Activated CD8-positive, alpha-beta memory T cell treated with anti-CD3 and anti-CD28 coated beads, Interleukin-2, amount 50 U/mL, for 1 hour (primary cell): ENCODE data around the gene INTS6.
A peak's percentile ranks its signal among the peaks of the same experiment; 100 is the strongest.

Experiments used
- DNase-seq: peaks from one replicate; pipeline ENCODE4 v3.0.0-alpha.2; 2020; ENCODE audit errors: extremely low read depth

INTS6 gene, protein sequence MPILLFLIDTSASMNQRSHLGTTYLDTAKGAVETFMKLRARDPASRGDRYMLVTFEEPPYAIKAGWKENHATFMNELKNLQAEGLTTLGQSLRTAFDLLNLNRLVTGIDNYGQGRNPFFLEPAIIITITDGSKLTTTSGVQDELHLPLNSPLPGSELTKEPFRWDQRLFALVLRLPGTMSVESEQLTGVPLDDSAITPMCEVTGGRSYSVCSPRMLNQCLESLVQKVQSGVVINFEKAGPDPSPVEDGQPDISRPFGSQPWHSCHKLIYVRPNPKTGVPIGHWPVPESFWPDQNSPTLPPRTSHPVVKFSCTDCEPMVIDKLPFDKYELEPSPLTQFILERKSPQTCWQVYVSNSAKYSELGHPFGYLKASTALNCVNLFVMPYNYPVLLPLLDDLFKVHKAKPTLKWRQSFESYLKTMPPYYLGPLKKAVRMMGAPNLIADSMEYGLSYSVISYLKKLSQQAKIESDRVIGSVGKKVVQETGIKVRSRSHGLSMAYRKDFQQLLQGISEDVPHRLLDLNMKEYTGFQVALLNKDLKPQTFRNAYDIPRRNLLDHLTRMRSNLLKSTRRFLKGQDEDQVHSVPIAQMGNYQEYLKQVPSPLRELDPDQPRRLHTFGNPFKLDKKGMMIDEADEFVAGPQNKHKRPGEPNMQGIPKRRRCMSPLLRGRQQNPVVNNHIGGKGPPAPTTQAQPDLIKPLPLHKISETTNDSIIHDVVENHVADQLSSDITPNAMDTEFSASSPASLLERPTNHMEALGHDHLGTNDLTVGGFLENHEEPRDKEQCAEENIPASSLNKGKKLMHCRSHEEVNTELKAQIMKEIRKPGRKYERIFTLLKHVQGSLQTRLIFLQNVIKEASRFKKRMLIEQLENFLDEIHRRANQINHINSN

GRCh38 chr13:51452361-51453206 lies at the start of gene INTS6:
TSS of gene INTS6 (minus strand) at chr13:51453036. CDS start at chr13:51452525, 511 bp downstream.
- peak; percentile 100 for DNase-seq

DNA sequence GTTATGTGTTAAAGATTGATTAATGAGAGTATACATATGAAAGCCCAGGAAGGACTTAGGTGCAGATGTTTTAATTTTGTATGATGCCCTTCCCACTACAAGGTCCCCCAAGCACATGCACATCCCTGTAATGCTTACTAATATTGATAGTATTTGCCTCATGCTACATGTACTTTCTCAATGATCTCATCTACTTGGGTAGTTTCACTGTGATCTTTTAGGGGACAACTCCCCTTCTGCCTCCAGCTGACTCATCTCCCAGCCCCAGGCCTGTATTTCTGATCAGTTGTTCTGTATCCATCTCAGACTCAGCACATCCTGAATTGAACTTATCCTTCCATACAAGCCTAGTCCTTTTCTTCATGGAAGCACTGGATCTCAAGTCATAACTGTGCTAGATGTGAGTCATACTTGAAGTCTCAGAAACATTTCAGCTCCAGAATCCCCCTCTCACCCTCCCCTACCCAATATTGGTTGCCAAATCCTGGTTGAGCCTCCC lies 49.4 kb upstream of the INTS6 start:
- DNase-seq, result no peak

- DNase-seq, result no peak
Measured at GRCh38 chr13:51501592-51502152, 48.8 kb upstream of the INTS6 start.

GRCh38 chr13:51501096-51501495 lies 48.3 kb upstream of the INTS6 start:
- no peak for DNase-seq

- no peak for DNase-seq
Measured at GRCh38 chr13:51500687-51501086, 47.9 kb upstream of the INTS6 start.

DNA sequence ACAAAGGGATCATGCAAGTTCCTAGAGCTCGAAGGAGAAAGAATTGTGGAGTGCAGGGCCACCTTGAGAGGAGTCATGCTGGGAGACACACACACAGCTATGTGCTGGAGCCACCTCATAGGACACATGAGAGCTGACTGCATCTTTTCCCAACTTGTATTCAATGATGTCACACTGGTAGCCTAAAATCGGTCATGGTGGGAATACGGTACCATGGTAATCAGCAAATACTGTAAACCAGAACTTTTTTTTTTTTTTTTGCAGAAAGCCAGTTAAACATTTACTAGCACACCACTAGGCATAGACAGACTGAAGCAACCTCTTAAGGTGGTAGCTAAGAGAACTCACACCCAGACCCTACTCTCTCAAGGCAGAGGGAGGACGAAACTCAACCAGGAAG lies 47.0 kb upstream of the INTS6 start:
- no peak for DNase-seq

DNA sequence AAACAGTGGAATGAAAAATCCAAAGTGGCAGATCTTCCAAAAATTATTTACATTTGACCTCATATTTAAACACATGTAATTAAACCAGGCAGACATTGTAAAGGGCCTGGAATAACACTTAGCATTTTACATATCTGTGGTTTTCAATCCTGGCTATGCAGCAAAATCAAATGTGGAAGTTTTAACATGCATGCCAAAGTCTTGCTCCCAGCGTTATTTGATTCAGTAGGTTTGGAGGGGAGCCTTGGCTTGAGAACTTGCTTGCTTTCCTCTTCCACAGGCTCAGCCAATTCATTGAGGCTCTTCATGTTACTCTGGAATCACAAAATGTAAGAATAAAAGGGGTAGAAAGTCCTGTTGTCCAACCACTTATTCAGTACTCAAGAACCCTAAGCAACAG lies 42.5 kb upstream of the INTS6 start:
- no peak for DNase-seq

- no peak for DNase-seq
Measured at GRCh38 chr13:51494156-51494555, 41.3 kb upstream of the INTS6 start.

- DNase-seq, result no peak
Measured at GRCh38 chr13:51488212-51488611, 35.4 kb upstream of the INTS6 start.

DNA sequence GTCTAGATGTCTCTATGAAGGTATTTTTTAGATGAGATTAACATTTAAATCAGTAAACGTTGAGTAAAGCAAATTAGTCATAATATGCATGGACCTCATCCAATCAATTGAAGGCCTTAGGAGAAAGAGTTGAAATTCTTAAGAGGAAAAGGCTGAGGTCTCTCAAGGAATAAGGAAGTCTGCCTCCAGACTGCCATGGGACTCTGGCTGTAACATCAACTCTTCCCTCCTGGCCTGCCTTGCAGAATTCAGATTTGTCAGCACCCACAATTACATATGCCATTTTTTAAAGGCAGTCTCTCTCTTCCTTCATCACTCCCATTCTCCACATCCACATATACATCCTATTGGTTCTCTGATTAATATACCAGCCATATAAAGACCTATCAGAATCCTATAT lies 28.8 kb upstream of the INTS6 start:
- no peak for DNase-seq

GRCh38 chr13:51479199-51479523 lies 26.3 kb upstream of the INTS6 start:
- no peak for DNase-seq

GRCh38 chr13:51478418-51479198 lies 25.8 kb upstream of the INTS6 start:
- no peak for DNase-seq

DNA sequence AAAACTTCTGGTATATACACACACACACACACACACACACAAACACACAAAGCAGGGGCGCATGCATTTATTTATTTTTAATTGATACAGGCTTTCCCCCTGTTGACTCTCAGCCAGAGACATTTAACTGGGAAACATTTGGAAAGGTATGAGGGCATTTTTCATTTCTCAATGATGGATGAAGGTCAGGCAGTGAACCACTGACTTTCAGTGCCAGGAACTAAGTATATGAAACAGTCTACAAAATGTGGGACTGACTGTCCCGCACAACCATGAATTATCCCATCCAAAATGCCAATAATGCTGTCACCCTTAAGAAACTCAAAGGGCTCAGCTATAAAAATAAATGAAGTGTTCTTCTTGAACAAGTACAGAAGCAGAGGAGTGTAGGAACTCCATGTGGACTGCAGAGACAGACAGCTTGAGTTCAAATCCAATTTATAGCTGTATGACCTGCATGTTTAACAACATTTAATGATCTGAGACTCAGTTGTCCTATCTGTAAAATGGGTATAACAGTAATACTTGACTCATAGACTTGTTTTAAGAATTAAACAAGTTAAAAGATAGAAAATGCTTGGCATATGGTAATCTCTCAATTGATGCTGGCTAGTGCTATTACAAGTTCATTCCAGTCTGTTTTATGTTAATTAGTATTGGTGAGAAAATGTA lies 25.0 kb upstream of the INTS6 start:
- DNase-seq, result no peak

- no peak for DNase-seq
Measured at GRCh38 chr13:51477149-51477548, 24.3 kb upstream of the INTS6 start.

DNA sequence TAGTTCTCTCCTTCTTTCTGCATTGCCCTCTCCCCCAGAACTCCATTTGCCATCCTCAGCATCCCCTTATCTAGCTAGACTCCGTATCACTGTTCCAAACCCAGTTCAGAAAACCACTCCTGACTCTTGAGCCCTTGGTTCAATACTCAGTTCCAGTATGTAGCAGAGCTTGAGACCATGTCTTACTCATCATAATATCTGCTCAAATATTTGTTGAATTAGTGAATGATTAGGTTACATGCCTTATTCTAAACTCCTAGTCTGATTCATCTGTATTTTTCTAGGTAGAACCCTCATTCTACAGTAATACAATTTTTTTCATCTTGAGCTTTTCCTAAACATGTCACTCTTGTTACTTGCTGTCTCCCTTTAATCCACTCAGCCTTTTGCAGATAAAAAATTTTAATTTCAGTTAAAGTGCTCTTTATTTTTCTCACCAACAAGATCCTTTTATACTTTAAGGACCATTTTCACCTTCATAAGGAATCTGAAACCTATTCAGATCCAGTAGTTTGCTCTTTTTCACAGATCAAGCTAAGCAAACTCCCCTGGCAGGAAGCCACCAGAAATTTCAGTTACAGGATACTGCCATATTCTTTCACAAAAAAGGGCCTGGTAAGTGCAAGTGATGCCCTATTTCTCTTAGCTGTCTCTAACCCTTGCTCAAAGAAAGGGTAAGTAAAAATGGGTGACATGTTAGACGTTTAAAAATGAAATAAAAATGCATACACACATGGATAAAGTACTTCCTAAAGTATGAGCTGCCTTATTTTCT lies 23.1 kb upstream of the INTS6 start:
- no peak for DNase-seq

- no peak for DNase-seq
Measured at GRCh38 chr13:51469790-51470189, 17.0 kb upstream of the INTS6 start.

DNA sequence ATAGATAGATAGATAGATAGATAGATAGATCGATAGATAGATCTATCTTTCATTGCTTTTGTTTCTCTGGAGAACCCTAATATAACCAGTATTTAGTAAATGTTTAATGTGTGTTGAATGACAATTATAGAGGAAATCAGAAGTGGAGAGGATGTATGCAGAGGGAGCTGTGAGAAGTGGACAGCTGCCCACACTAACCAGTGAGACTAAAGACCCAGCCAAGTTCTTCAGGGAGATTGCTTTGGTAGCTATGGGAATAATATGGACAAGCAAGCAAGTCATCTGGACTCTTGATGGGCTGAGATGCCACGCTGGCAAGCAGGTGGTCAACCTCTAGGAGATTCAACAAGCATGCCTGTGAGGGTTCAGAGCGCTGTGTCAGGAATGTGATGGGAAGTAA lies 14.9 kb upstream of the INTS6 start:
- DNase-seq, result no peak

DNA sequence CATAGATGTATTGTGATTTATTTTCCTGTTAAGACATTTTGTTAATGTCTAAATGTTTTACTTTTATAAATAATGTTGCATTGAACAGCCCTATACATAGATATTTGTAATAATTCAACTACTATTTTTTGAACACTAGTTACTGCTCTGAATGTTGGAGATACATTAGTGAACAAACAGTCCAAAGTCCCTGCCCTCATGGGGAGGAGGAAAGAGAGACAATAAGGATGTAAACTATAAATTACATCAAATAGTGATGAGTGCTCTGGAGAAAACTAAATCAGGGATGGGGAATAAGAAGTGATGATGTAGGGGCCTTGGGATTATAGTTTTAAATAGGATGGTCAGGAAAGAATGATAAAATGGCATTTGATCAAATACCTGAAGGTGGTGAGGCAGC lies 12.3 kb upstream of the INTS6 start:
- DNase-seq, result no peak

DNA sequence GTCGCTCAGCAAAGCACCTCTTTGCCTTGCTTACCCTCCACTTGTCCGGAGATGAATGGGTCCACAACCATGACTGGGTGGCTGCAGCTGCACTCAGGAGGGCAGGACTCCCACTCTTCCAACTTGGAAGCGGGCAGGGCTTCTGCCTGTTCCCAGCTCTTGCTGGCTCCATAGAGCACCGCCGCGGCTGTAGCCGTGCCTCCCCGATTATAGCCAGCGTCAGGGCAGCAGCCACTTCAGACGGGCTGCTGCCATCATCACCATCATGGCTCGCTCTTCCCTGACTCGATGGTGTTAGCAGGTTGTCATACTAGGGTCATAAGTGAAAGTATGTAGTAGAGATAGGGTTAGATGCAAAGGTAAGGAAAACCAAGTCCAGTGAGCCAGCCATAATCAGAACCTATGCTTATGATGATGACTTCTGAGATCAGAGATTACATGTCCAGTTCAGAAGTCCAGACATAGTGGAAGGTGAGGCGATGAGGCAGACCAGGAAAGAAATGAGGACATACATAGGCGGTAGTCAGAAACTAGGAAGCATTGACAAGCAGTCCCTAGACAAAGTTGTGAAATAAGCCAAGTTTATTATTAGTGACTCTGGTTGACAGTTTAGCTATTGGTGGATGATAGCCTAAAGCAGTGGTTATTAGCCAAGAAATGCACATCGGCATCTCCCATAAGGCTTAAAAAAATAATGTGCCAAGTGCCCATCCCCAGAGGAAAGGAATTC lies 4.4 kb upstream of the INTS6 start:
- no peak for DNase-seq
